HuH-7.5 (cell line): ENCODE results near the gene PLA2G4A.
"Not testable (repeated sequence)": the region's sequence is repeated elsewhere in the genome, so short reads cannot be mapped to it uniquely, and the experiment has no call there.

Source experiments
- DNase-seq: peaks from one replicate; pipeline ENCODE4 v3.0.0; 2011; ENCODE audit warnings: low spot score

PLA2G4A gene

DNA sequence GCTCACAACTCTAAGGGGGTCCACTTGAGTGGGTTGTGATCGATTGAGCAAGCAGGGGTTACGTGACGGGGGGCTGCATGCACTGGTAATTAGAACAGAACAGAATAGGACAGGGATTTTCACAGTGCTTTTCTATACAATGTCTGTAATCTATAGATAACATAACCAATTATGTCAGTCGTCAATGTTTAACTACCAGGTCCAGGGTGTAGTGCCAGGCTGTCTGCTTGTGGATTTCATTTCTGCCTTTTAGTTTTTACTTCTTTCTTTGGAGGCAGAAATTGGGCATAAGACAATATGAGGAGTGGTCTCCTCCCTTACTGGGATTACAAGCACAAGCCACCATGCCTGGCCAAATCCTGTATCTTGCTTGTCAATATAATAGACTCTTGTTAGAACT lies 94.1 kb downstream of the PLA2G4A start:
- not testable (repeated sequence) for DNase-seq

DNA sequence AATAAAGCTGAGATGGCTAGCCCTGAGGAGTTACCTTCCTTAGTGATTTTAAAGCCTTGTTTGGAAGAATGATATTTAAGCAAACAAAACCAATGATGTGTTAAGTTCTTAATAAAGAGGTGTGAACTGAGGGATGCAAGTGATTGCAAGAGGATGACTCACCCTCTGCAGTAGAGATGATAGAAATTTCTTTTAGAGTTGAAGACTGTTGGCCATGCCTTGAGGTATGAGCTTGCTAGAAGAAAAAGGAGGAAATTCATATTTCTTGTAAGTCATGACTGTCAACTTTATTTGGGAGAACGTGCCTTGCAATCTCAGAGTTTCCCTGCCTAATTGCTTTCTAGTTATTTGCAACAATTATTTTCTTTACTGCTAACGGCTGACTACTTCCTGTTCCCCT lies 94.7 kb downstream of the PLA2G4A start:
- DNase-seq = no peak

DNA sequence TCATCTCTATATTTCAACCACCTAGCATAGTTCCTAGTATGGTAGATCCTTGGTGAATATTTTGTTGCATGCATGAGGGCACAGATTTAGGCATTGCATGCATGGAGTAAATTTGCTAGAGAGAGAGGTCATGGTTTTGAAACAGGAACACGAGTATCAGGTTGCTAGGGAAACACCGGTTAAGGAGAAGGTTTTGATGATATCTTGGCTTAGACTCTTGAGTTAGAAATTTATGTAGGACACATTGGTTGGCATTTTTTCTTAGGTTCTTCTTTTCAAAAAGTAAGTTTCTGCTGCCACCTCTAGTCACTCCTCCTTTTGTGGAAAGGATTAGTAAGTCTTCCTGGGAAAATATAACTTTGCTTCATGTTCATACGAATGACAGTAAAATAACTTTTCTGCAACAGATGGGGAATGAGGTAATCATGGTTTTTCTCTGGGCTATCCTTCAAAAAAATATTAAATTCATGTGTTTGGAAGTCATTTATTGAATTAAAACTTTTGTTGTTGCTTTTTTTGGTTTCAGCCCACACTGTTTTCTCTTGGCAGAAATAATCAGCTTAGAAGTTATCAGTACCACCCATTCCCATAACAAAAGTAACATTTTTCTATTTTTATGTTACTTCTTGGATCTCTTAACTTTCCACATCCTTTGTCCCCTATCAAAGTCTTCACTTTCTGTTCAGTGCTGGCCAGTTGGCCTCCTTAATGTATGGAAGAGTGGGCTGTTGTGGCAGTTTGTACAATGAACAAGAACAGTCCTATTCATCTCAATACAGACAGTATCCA lies 97.3 kb downstream of the PLA2G4A start:
- no peak for DNase-seq

DNA sequence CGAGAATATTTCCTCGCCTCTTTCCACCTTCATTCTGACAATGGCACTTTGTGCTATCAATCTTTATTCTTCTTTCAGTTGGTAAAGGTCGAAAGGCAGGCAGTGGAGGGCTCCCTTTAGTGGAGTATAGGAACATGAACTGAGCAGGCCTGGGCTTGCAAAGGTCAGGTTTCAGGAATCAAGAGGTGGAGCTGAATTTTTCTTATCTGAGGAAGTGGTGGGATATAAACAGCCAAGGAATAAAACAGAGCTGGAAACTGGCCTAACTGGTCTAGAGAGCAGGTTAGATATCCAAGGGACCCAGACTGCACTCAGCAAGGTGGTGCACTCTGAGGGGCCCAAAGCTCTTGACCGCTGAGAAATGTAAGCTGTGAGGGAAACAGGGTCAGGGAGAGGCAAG lies 99.1 kb downstream of the PLA2G4A start:
- DNase-seq = no peak

DNA sequence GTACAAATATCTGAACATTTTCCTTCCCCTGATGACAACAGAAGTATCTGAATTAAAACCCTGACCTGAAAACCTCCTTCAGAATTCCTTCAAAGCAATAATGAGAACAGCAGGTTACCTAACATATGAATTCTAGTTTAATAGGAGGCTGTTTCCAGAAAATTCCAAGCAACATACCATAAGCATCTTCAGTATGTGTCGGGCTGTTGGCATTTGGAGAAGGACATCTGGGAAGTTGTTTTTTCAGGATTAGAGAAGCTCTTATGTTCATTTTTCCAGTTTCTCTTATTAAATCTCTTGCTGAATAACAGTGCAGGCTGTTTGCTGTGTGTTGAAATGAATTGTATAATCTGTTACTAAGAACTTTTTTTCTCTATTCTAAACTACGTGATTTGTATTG lies 101.5 kb downstream of the PLA2G4A start:
- DNase-seq = no peak

DNA sequence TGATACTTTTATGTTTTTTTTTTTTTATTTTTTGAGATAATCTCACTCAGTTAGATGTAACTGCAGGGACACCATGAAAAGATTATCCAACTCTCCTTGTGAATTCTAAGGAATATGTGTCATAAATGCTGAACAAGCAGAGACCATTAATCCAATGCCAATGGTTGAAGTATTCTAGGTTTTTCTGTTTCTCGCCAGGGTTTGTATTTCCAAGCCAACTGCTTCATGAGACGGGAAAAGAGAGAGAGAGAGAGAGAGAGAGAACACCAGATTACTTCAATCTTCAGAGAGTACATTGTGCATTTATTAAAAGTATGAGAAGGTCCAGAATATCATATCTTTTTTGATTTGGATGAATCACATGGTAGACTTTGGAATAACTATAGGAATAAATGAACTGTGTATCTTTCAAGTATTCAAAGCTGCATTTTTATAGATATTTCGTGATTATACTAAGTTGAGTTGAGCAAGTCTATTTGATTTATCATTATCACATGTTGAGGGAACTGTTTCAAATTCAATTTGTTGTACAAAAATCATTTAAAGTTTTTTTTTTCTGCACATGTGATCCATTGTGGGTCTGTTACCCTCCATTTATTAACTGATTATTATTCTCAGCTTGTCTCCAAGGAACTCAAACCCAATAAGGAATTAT lies 108.4 kb downstream of the PLA2G4A start:
- no peak for DNase-seq

DNA sequence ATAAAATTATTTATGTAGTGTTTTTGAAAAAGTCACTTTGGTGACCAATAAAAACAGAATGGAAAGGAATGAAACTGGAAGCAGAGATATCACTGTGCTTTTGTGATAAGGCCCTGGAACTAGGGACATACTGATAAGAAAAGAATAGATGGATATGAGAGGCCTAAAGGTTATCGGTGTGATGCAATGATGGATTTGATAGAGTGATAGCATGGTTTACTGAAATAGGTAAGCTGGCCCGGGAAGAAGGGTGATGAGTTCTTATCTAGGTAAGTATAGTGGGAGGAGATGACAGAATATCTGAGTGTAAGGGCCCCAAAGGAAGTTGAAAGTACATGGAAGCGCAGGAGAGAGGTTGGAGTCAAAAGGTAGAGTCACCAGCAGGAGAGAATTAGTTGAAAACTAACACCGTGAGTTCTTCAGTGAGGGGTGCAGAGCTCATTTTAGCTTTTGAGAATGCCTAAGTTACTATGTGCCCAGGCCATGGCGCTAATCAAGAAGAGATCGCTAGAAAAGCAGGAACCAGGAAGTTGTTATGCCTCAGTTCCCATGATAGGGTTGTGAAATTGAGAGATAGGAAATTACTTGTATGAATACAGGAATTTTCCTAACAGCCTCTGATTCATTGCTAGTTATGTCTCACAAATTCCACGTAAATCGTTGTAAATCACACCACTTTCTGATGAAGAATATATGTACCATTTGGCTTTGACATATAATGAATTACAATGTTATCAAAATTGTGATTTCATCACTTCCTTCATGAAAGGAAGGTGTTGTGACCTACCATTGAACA lies 115.3 kb downstream of the PLA2G4A start:
- no peak for DNase-seq

DNA sequence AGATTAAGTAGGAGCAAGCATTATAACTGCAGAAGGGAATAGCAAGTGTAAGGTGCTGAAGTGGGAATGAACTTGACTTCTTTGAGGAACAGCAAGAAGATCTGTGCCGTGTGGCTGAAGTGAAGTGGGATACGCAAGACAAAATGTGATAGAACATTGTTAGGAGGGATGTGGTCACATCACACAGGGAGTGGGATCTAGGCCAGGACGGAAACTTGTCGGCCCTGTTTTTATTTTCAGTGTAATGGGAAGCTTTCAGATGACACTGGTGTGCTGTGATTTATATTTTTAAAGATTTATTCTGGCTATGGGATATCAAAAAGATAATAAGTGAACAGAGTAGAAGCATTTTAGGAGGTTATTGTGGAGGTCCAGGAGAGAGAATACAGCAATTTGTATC lies 116.4 kb downstream of the PLA2G4A start:
- DNase-seq = no peak

DNA sequence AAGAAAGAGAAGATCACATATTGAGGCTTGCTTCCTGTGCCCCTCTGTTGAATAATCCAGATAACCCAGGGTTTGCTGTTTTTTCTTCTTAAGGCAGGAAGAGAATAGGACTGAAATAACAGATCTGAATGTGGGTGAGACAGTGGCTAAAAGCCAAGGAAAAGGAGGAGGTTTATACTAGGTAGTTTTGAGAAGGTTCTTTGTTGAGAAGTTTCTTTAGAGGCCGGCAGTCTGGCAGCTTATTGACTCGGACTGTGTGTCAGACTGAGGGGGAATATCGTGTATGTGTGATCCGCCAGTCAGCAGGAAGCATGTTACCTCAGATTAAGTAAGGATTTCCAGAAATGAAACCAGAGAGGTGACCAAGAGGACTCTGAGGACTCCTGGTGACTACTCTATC lies 119.8 kb downstream of the PLA2G4A start:
- DNase-seq = no peak

- DNase-seq = no peak
These were observed 120.4 kb downstream of the PLA2G4A start for GRCh38 chr1:186949173-186949572.

DNA sequence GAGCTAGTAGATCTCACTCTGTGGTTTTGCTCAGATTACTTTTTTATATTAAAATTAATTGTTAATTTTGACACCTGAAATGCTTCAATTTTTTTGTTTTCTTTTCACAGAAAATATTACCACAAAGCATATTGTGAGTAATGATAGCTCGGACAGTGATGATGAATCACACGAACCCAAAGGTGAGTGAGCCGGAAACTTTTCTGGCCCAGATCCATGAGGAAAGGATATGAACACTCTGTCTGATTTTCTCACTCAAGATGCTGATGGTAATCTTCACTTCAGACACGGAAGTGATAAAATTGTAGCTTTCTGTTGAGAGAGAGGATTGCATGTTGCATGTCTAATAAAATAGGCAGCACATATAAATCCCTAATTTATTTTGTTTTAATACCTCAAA lies 121.8 kb downstream of the PLA2G4A start:
- DNase-seq = no peak

DNA sequence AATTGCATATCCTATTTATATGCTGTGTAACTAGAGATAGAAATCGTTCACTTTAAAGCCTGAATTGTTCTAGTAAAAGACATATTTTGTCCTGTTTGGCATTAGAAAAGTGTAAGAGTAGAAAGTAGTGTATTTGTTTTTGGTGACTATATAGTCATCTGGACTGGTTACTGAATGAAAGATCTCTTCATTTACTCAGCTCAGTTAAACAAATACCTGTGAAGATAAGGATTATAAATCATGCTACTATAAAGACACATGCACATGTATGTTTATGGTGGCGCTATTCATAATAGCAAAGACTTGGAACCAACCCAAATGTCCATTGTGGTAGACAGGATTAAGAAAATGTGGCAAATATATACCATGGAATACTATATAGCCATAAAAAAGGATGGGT lies 125.1 kb downstream of the PLA2G4A start:
- no peak for DNase-seq

- DNase-seq = no peak
These were observed 128.6 kb downstream of the PLA2G4A start for GRCh38 chr1:186957314-186957713.

DNA sequence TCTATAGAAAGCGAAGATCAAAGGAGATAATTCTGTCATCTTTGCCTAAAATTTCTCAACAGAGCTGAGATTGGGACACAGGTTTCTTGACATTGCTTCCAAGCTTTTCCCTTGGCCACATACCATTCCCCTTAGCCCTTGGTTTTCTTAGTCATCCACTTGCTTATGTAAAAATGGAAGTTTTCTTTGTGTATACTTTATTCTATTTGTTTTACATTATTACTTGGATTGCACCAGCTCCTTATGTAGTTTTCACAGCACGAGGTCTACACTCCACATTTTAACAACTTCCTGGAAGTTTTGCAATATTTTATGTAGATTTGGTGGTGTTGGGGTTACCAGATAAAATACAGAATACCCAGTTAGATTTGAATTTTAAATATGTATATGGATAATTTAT lies 129.8 kb downstream of the PLA2G4A start:
- no peak for DNase-seq

- no peak for DNase-seq
These were observed 132.1 kb downstream of the PLA2G4A start for GRCh38 chr1:186960861-186961260.

- no peak for DNase-seq
These were observed 137.1 kb downstream of the PLA2G4A start for GRCh38 chr1:186965847-186966246.

- no peak for DNase-seq
These were observed 137.7 kb downstream of the PLA2G4A start for GRCh38 chr1:186966456-186966855.

GRCh38 chr1:186967656-186968394 lies 139.1 kb downstream of the PLA2G4A start:
- no peak for DNase-seq

GRCh38 chr1:186974774-186975181 lies 146.0 kb downstream of the PLA2G4A start:
- DNase-seq = no peak

DNA sequence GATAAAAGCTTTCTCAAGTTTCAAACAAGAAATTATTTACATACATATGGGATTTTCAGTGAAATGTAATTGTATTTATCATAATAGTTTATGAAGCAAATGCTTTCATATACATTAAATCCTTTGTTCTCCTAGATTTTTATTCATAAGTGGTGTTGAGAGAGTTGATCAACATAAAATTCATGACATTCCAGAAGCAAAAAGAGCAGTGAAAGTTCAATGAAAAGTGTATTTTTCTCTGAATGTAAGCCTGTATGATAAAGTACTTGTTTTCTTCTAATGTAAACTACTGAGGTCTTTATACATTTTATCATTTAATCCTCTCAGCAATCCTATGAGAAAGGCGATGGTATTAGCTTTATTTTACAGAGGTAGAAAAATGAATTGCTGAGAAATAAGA lies 146.5 kb downstream of the PLA2G4A start:
- no peak for DNase-seq

GRCh38 chr1:186976700-186977099 lies 148.0 kb downstream of the PLA2G4A start:
- no peak for DNase-seq

GRCh38 chr1:186977266-186977957 lies 148.7 kb downstream of the PLA2G4A start:
- no peak for DNase-seq
